Measurements from ENCODE around the gene SEC16A. TPM values are rescaled to one million over a fixed set of nuclear protein-coding genes. Genes with fewer than 3 reads are reported as not detected.

Gene SEC16A
- total and polyA plus RNA-seq, 2 donors = 13.6 to 89.7 TPM

- no peaks in the 10 kb centered on the region for H3K9me3 ChIP-seq (ENCODE audit: control insufficient read depth in 2 of 2, insufficient read depth in 1 of 2, low read length in 1 of 2)
- DNase-seq (ENCODE audit: low read depth in 6 of 9, low spot score in 9 of 9) = no peak
- peaks cover 0 to 2% of the 10 kb centered on the region in 2 donors for H3K27me3 ChIP-seq (ENCODE audit: control insufficient read depth in 2 of 2, insufficient read depth in 1 of 2, low read length in 1 of 2)
- no peak overlapping the region for H3K4me3 ChIP-seq (ENCODE audit: low read length in 2 of 2)
- WGBS = 97% methylated on average over 6 of the region's 6 CpGs
- peaks cover 56 to 60% of the 10 kb centered on the region in 2 donors for H3K36me3 ChIP-seq (ENCODE audit: control insufficient read depth in 2 of 2, insufficient read depth in 2 of 2, low read length in 1 of 2)
- H3K27ac ChIP-seq (ENCODE audit: low read depth in 1 of 2, low read length in 1 of 2) = no peak overlapping the region
- peaks cover 12 to 18% of the 10 kb centered on the region in 2 donors for H3K4me1 ChIP-seq (ENCODE audit: control insufficient read depth in 2 of 2, insufficient read depth in 2 of 2, low read length in 2 of 2)
Observed at GRCh38 chr9:136397643-136398042, 85.2 kb downstream of the SEC16A start.

- no peak overlapping the region for H3K27ac ChIP-seq (ENCODE audit: low read depth in 1 of 2, low read length in 1 of 2)
- WGBS = 94% methylated on average over 4 of the region's 4 CpGs
- DNase-seq (ENCODE audit: low read depth in 6 of 9, low spot score in 9 of 9) = no peak
- no peaks in the 10 kb centered on the region for H3K9me3 ChIP-seq (ENCODE audit: control insufficient read depth in 2 of 2, insufficient read depth in 1 of 2, low read length in 1 of 2)
- no peak overlapping the region for H3K4me3 ChIP-seq (ENCODE audit: low read length in 2 of 2)
- H3K4me1 ChIP-seq (ENCODE audit: control insufficient read depth in 2 of 2, insufficient read depth in 2 of 2, low read length in 2 of 2) = peaks cover 12 to 18% of the 10 kb centered on the region in 2 donors
- peaks cover 64 to 66% of the 10 kb centered on the region in 2 donors for H3K36me3 ChIP-seq (ENCODE audit: control insufficient read depth in 2 of 2, insufficient read depth in 2 of 2, low read length in 1 of 2)
- H3K27me3 ChIP-seq (ENCODE audit: control insufficient read depth in 2 of 2, insufficient read depth in 1 of 2, low read length in 1 of 2) = peaks cover 0 to 2% of the 10 kb centered on the region in 2 donors
Observed at GRCh38 chr9:136396219-136396515, 86.7 kb downstream of the SEC16A start.

GRCh38 chr9:136395345-136396218, 87.3 kb downstream of the SEC16A start:
- H3K4me1 ChIP-seq (ENCODE audit: control insufficient read depth in 2 of 2, insufficient read depth in 2 of 2, low read length in 2 of 2) = peaks cover 10 to 15% of the 10 kb centered on the region in 2 donors
- no peak for DNase-seq (ENCODE audit: low read depth in 6 of 9, low spot score in 9 of 9)
- no peak overlapping the region for H3K4me3 ChIP-seq (ENCODE audit: low read length in 2 of 2)
- H3K36me3 ChIP-seq (ENCODE audit: control insufficient read depth in 2 of 2, insufficient read depth in 2 of 2, low read length in 1 of 2) = peaks cover 66% of the 10 kb centered on the region in 2 donors
- WGBS = 97% methylated on average over 26 of the region's 26 CpGs
- H3K27me3 ChIP-seq (ENCODE audit: control insufficient read depth in 2 of 2, insufficient read depth in 1 of 2, low read length in 1 of 2) = peaks cover 0 to 2% of the 10 kb centered on the region in 2 donors
- no peaks in the 10 kb centered on the region for H3K9me3 ChIP-seq (ENCODE audit: control insufficient read depth in 2 of 2, insufficient read depth in 1 of 2, low read length in 1 of 2)
- H3K27ac ChIP-seq (ENCODE audit: low read depth in 1 of 2, low read length in 1 of 2) = no peak overlapping the region

GRCh38 chr9:136395020-136395340, 87.9 kb downstream of the SEC16A start:
- Histone ChIP-seq H3K4me1 (ENCODE audit: control insufficient read depth in 2 of 2, insufficient read depth in 2 of 2, low read length in 2 of 2) (peaks cover 7 to 11% of the 10 kb centered on the region in 2 donors), H3K27ac (ENCODE audit: low read depth in 1 of 2, low read length in 1 of 2) (no peak overlapping the region), H3K4me3 (ENCODE audit: low read length in 2 of 2) (no peak overlapping the region), H3K9me3 (ENCODE audit: control insufficient read depth in 2 of 2, insufficient read depth in 1 of 2, low read length in 1 of 2) (no peaks in the 10 kb centered on the region), H3K27me3 (ENCODE audit: control insufficient read depth in 2 of 2, insufficient read depth in 1 of 2, low read length in 1 of 2) (peaks cover 0 to 2% of the 10 kb centered on the region in 2 donors), H3K36me3 (ENCODE audit: control insufficient read depth in 2 of 2, insufficient read depth in 2 of 2, low read length in 1 of 2) (peaks cover 66 to 71% of the 10 kb centered on the region in 2 donors)
- DNase-seq (ENCODE audit: low read depth in 6 of 9, low spot score in 9 of 9) = no peak
- 98% methylated on average over 13 of the region's 13 CpGs for WGBS

- Histone ChIP-seq H3K4me1 (ENCODE audit: control insufficient read depth in 2 of 2, insufficient read depth in 2 of 2, low read length in 2 of 2) (peaks cover 7 to 10% of the 10 kb centered on the region in 2 donors), H3K27ac (ENCODE audit: low read depth in 1 of 2, low read length in 1 of 2) (no peak overlapping the region), H3K36me3 (ENCODE audit: control insufficient read depth in 2 of 2, insufficient read depth in 2 of 2, low read length in 1 of 2) (peaks cover 70 to 75% of the 10 kb centered on the region in 2 donors), H3K27me3 (ENCODE audit: control insufficient read depth in 2 of 2, insufficient read depth in 1 of 2, low read length in 1 of 2) (peaks cover 0 to 2% of the 10 kb centered on the region in 2 donors), H3K9me3 (ENCODE audit: control insufficient read depth in 2 of 2, insufficient read depth in 1 of 2, low read length in 1 of 2) (no peaks in the 10 kb centered on the region), H3K4me3 (ENCODE audit: low read length in 2 of 2) (no peak overlapping the region)
- DNase-seq (ENCODE audit: low read depth in 6 of 9, low spot score in 9 of 9) = no peak
- 96% methylated on average over 21 of the region's 21 CpGs for WGBS
Observed at GRCh38 chr9:136394312-136395019, 88.4 kb downstream of the SEC16A start.

- H3K27me3 ChIP-seq (ENCODE audit: control insufficient read depth in 2 of 2, insufficient read depth in 1 of 2, low read length in 1 of 2) = no peaks in the 10 kb centered on the region
- peaks cover 77 to 84% of the 10 kb centered on the region in 2 donors for H3K36me3 ChIP-seq (ENCODE audit: control insufficient read depth in 2 of 2, insufficient read depth in 2 of 2, low read length in 1 of 2)
- no peaks in the 10 kb centered on the region for H3K9me3 ChIP-seq (ENCODE audit: control insufficient read depth in 2 of 2, insufficient read depth in 1 of 2, low read length in 1 of 2)
- no peak for DNase-seq (ENCODE audit: low read depth in 6 of 9, low spot score in 9 of 9)
- no peak overlapping the region for H3K4me3 ChIP-seq (ENCODE audit: low read length in 2 of 2)
- H3K4me1 ChIP-seq (ENCODE audit: control insufficient read depth in 2 of 2, insufficient read depth in 2 of 2, low read length in 2 of 2) = peaks cover 0 to under 1% of the 10 kb centered on the region in 2 donors
- 97% methylated on average over 17 of the region's 17 CpGs for WGBS
- no peak overlapping the region for H3K27ac ChIP-seq (ENCODE audit: low read depth in 1 of 2, low read length in 1 of 2)
Observed at GRCh38 chr9:136393531-136393930, 89.3 kb downstream of the SEC16A start.

DNA sequence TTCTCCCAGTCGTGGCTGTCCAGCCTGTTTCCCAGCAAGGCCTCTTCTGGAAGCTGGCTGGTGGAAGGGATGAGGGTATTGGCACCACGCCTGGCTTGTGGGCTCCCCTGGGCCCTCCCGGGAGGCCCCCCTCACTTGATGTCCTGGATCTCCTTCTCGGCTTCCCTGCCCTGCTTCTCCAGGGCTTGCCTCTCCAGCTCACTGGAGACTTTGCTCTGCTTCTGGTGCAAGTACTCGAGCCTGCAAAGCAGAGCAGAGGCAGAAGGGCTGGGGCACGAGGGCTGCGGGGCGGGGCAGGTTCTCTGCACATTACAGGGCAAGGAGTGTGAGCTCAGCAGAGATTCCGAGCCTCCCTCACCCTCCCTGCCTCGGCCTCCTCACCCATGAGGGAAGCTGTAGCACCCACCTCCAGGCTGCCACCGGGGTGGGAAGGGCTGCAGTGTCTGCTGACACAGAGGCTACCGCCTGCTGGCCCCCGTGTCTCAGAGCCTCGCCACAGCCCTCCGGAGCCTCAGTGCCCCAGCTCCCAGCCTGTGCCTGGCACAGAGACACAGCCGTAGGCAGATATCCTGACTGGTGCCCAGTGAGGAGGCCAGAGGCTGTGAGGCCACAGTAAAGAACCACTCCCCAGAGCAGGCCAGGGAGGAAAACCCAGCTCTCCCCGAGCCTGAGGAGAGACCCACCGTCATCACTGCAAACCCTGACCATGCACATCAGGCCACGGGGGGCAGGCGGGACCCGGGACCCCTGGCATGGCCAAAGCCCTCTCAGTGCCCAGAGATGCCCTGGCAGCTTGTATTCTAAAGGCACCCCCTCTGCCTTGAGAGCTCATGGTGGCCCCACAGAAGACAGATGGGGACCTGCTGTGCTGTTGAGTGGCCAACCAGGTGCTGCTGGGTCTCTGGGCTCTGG, 90.0 kb downstream of the SEC16A start:
- Histone ChIP-seq H3K4me1 (ENCODE audit: control insufficient read depth in 2 of 2, insufficient read depth in 2 of 2, low read length in 2 of 2) (no peaks in the 10 kb centered on the region), H3K27ac (ENCODE audit: low read depth in 1 of 2, low read length in 1 of 2) (no peak overlapping the region), H3K27me3 (ENCODE audit: control insufficient read depth in 2 of 2, insufficient read depth in 1 of 2, low read length in 1 of 2) (no peaks in the 10 kb centered on the region), H3K4me3 (ENCODE audit: low read length in 2 of 2) (no peak overlapping the region), H3K9me3 (ENCODE audit: control insufficient read depth in 2 of 2, insufficient read depth in 1 of 2, low read length in 1 of 2) (no peaks in the 10 kb centered on the region), H3K36me3 (ENCODE audit: control insufficient read depth in 2 of 2, insufficient read depth in 2 of 2, low read length in 1 of 2) (peaks cover 80 to 88% of the 10 kb centered on the region in 2 donors)
- no peak for DNase-seq (ENCODE audit: low read depth in 6 of 9, low spot score in 9 of 9)
- WGBS = 98% methylated on average over 21 of the region's 21 CpGs

DNA sequence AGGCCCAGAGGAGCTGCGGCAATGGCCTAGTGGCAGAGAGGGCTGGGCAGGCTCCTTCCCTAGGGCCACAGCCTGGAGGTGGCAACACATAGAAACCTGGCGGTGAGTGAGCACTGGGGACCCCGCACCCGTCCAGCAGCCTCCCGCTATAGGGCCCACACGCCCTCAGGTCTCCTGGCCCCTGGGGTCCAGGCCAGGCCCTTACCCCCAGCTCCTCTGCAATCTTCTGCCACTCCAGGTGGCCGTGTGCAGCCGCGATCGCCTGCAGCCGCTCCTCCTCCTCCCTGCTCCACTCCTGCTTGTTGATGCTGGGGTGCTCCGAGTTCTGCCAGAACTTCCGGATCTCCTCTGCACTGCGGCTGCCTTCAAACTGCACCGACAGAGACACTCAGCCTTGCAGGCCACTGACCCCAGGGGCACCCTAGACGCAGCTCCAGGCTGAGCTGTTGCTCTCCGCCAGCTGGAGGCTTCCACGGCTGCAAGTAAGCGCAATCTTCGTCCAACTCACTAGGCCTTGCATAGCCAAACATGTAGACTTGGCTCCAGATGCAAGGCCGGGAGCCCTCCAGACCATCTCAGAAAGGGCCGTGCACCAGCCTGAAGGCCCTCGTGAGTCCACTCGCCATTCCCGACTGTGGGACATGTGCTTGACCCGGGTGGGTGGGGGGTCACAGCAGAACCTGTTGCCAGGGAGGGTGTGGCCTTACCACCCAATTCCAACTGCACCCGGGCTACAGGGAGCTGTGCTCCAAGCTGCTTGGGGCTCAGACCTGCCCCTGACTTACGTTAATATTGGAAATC, 90.9 kb downstream of the SEC16A start:
- WGBS = 97% methylated on average over 28 of the region's 28 CpGs
- Histone ChIP-seq H3K4me1 (ENCODE audit: control insufficient read depth in 2 of 2, insufficient read depth in 2 of 2, low read length in 2 of 2) (no peaks in the 10 kb centered on the region), H3K36me3 (ENCODE audit: control insufficient read depth in 2 of 2, insufficient read depth in 2 of 2, low read length in 1 of 2) (peaks cover 82 to 91% of the 10 kb centered on the region in 2 donors), H3K9me3 (ENCODE audit: control insufficient read depth in 2 of 2, insufficient read depth in 1 of 2, low read length in 1 of 2) (no peaks in the 10 kb centered on the region), H3K27ac (ENCODE audit: low read depth in 1 of 2, low read length in 1 of 2) (no peak overlapping the region), H3K4me3 (ENCODE audit: low read length in 2 of 2) (no peak overlapping the region), H3K27me3 (ENCODE audit: control insufficient read depth in 2 of 2, insufficient read depth in 1 of 2, low read length in 1 of 2) (no peaks in the 10 kb centered on the region)
- DNase-seq (ENCODE audit: low read depth in 6 of 9, low spot score in 9 of 9) = no peak

Measured in thymus (tissue), 11 donors.